H1 (cell line): Measurements from ENCODE around the gene MTMR6.

ENCODE experiments used
- ATF3 ChIP-seq: IDR thresholded peaks from 2 replicates; pipeline ENCODE4 v1.6.1; 2011; ENCODE audit warnings: low read depth, mild to moderate bottlenecking, low read length; ENCODE audit not compliant: insufficient read depth
- CBX5 ChIP-seq: fragments of 300-800, 300-1000 bp; sonication (generic); IDR thresholded peaks from 2 replicates; pipeline ENCODE4 v1.7.1; 2016; ENCODE audit warnings: antibody characterized with exemption, low read length, low read depth
- CTCF ChIP-seq, 3 experiments: IDR thresholded peaks; 1 replicate in 2 of 3; 2 replicates in 1 of 3; pipeline versions ENCODE4 v1.5.1 to v1.6.1; 2011; ENCODE audit warnings: low read length in 3 of 3, mild to moderate bottlenecking in 3 of 3, inconsistent platforms in 2 of 3, low read depth in 1 of 3, moderate library complexity in 1 of 3; ENCODE audit not compliant: insufficient read depth in 1 of 3; ENCODE audit errors: control extremely low read depth in 1 of 3
- TAF1 ChIP-seq: IDR thresholded peaks from 2 replicates; pipeline ENCODE4 v1.6.1; 2011; ENCODE audit warnings: mild to moderate bottlenecking, low read depth, low read length
- TBP ChIP-seq: IDR thresholded peaks from 2 replicates; pipeline ENCODE4 v1.6.1; 2011; ENCODE audit warnings: low read depth, low read length, improper control_type of control experiment

DNA sequence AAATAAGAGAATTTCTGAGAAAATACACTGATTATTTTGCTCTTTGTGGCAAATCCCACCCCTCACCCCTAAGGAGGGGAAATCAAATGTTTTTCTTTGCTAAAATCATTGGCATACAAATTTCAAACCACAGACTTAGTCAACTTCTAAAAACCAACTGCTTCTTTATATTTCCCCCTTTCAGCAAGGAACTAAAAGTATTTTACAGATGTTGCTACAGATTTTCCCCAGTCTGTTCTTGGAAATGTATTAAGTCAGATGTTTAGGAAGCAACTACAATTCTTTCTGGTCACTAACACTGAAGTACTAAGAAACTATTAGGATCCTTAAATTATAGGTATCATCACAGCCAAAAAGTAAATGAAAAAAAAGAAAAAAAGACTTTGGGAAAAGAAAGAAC, 6.9 kb downstream of the MTMR6 start:
- TF ChIP-seq TBP: no peak
- no peak for TF ChIP-seq CTCF (IDR thresholded peaks at IDR 0.05; ENCODE audit: control extremely low read depth in 1 of 3, insufficient read depth in 1 of 3, low read depth in 1 of 3, low read length in 3 of 3)
- no peak for TF ChIP-seq CBX5
- no peak for TF ChIP-seq TAF1
- no peak for TF ChIP-seq ATF3
